GM12878 (cell line): ENCODE data around the gene PUM2. TPM values are rescaled to one million over a fixed set of nuclear protein-coding genes. Genes with fewer than 3 reads are reported as not detected.

Source experiments
- ATAC-seq: fragments of 200-7000 bp; cut with Tn5 transposase; 3 replicates; pipeline ENCODE4 v1.9.1; 2020; ENCODE audit warnings: mild to moderate bottlenecking, moderate library complexity
- BruUV-seq: library from RNA; stranded (reverse); fragments of 400-500 nt; replicated peaks from 2 replicates; lab custom pipeline; 2021; lab: Mats Ljungman, UMichigan
- CTCF ChIA-PET: fragments of 300-600 bp; sonication (Branson Sonifier 250); formaldehyde crosslinking; extraction: SDS; loops from one replicate; lab custom pipeline; 2021; ENCODE audit warnings: inconsistent platforms; lab: Yijun Ruan, JAX
- POLR2A ChIA-PET: fragments of 350-600 bp; formaldehyde crosslinking; extraction: SDS; loops from one replicate; lab custom pipeline; 2021; ENCODE audit warnings: inconsistent platforms; lab: Charles Lee
- RAD21 ChIA-PET: fragments of 300-600 bp; sonication (Branson Sonifier 250); formaldehyde crosslinking; loops from one replicate; lab custom pipeline; 2023; ENCODE audit warnings: antibody characterized with exemption; ENCODE audit not compliant: unreplicated experiment; lab: Charles Lee
- SMC1A ChIA-PET: fragments of 300-600 bp; sonication (Branson Sonifier 250); formaldehyde crosslinking; loops from one replicate; lab custom pipeline; 2023; ENCODE audit not compliant: unreplicated experiment, uncharacterized antibody; lab: Charles Lee
- DNase-seq: peaks from one replicate; pipeline ENCODE4 v3.0.0-alpha.2; 2011; ENCODE audit warnings: low read depth, low spot score
- FAIRE-seq: peaks from 3 replicates; lab custom pipeline; 2011; peaks lifted over from hg19 to GRCh38; lab: Jason Lieb, UNC
- H2AFZ ChIP-seq: 2 replicates; pipeline ENCODE4 v1.6.0; 2011; ENCODE audit warnings: low read depth, low read length, control low read depth; ENCODE audit not compliant: control insufficient read depth
- H3K27ac ChIP-seq: 2 replicates; pipeline ENCODE4 v1.5.1; 2011; ENCODE audit warnings: control low read depth; ENCODE audit not compliant: control insufficient read depth, insufficient read depth
- H3K27me3 ChIP-seq, 2 experiments: replicated peaks in 1 of 2; 2 replicates each; pipeline versions ENCODE4 v1.6.0 to v1.6.1; 2011; ENCODE audit warnings: low read length in 1 of 2; ENCODE audit not compliant: control insufficient read depth in 2 of 2, insufficient read depth in 2 of 2
- H3K36me3 ChIP-seq, 2 experiments: 2 replicates each; pipeline ENCODE4 v1.5.1; 2011; ENCODE audit warnings: low read length in 1 of 2; ENCODE audit not compliant: control insufficient read depth in 2 of 2, insufficient read depth in 2 of 2
- H3K4me1 ChIP-seq: 2 replicates; pipeline ENCODE4 v1.6.1; 2011; ENCODE audit warnings: mild to moderate bottlenecking, low read length, moderate library complexity, mixed read lengths; ENCODE audit not compliant: control insufficient read depth, insufficient read depth
- H3K4me2 ChIP-seq: 2 replicates; pipeline ENCODE4 v1.6.0; 2011; ENCODE audit warnings: control low read depth; ENCODE audit not compliant: control insufficient read depth, insufficient read depth
- H3K4me3 ChIP-seq: fragments of 200-600 bp; sonication (generic); 2 replicates; pipeline ENCODE4 v1.5.1; 2016
- H3K79me2 ChIP-seq: 2 replicates; pipeline ENCODE4 v1.6.0; 2011; ENCODE audit warnings: low read length; ENCODE audit not compliant: control insufficient read depth, insufficient read depth
- H3K9ac ChIP-seq: 2 replicates; pipeline ENCODE4 v1.8.0; 2011; ENCODE audit warnings: low read length, control low read depth, mixed read lengths; ENCODE audit not compliant: control insufficient read depth, insufficient read depth
- H3K9me3 ChIP-seq: replicated peaks from 3 replicates; pipeline ENCODE4 v1.5.1; 2011; ENCODE audit warnings: mild to moderate bottlenecking, low read length; ENCODE audit not compliant: control insufficient read depth, insufficient read depth
- H4K20me1 ChIP-seq: 2 replicates; pipeline ENCODE4 v1.6.0; 2011; ENCODE audit not compliant: control insufficient read depth, insufficient read depth
- BCL3 ChIP-seq: IDR thresholded peaks from 2 replicates; pipeline ENCODE4 v1.6.1; 2011; ENCODE audit warnings: borderline replicate concordance, low read depth, mild to moderate bottlenecking, moderate library complexity, low read length; ENCODE audit not compliant: insufficient read depth, poor library complexity, severe bottlenecking
- CUX1 ChIP-seq: IDR thresholded peaks from 2 replicates; pipeline ENCODE4 v1.6.1; 2012; ENCODE audit warnings: improper control_type of control experiment, low read depth, low read length; ENCODE audit not compliant: insufficient replicate concordance
- NFYA ChIP-seq: IDR thresholded peaks from 2 replicates; pipeline ENCODE4 v1.6.1; 2011; ENCODE audit warnings: low read depth, mild to moderate bottlenecking, low read length, improper control_type of control experiment, borderline replicate concordance
- PAX8 ChIP-seq: fragments of 450-650 bp; IDR thresholded peaks from 2 replicates; pipeline ENCODE4 v1.6.1; 2017; ENCODE audit warnings: mild to moderate bottlenecking, moderate library complexity
- SMARCA5 ChIP-seq: fragments of 450-650 bp; IDR thresholded peaks from 2 replicates; pipeline ENCODE4 v1.6.1; 2017; ENCODE audit warnings: mild to moderate bottlenecking
- STAT1 ChIP-seq: fragments of 450-650 bp; conservative IDR thresholded peaks from 2 replicates; pipeline ENCODE4 v1.6.1; 2014; ENCODE audit warnings: antibody characterized with exemption, mild to moderate bottlenecking
- TARDBP ChIP-seq: IDR thresholded peaks from 2 replicates; pipeline ENCODE4 v1.6.1; 2016; ENCODE audit warnings: borderline replicate concordance
- ZBTB33 ChIP-seq: fragments of 450-650 bp; IDR thresholded peaks from 2 replicates; pipeline ENCODE4 v1.6.1; 2017; ENCODE audit warnings: mild to moderate bottlenecking
- ZNF687 ChIP-seq: fragments of 450-650 bp; IDR thresholded peaks from 2 replicates; pipeline ENCODE4 v1.6.1; 2017; ENCODE audit warnings: mild to moderate bottlenecking, moderate library complexity
- WGBS: methylation state at CpG from one replicate; pipeline ENCODE4 v1.1.6; 2016; ENCODE audit warnings: low lambda C conversion rate; ENCODE audit not compliant: insufficient replicate concordance, insufficient coverage; ENCODE audit errors: missing lambda C conversion rate; 5-methylcytosine and 5-hydroxymethylcytosine counted together
- in situ Hi-C: fragments of 300-500 bp; cut with MboI; formaldehyde crosslinking; loops from 9 replicates; pipeline ENCODE4 v1.14.3; 2018; ENCODE audit warnings: mixed read lengths
- intact Hi-C: fragments of 100-400 bp; cut with micrococcal nuclease; formaldehyde crosslinking; loops from one replicate; pipeline ENCODE4 v1.14.2; 2022; ENCODE audit not compliant: unreplicated experiment
- polyA plus RNA-seq, 11 experiments: library from polyadenylated mRNA; depleted of rRNA in 4 of 11; unstranded in 6 of 11; stranded (reverse) in 5 of 11; fragments of >200 nt; fragmentation: Nextera tagmentation in 4 of 11; fragmentation: Illumina TruSeq in 1 of 11; extraction: Ambion mirVana in 4 of 11; extraction: Trizol in 1 of 11; gene quantifications; 1 replicate in 1 of 11; 2 replicates in 10 of 11; pipeline versions ENCODE4 v1.2.1 to v1.2.3, GENCODE V29; 2011 to 2016; ENCODE audit warnings: inconsistent platforms in 2 of 11, missing spikeins in 2 of 11, low read depth in 1 of 11
- total RNA-seq, 4 experiments: library from RNA; depleted of rRNA in 3 of 4; stranded (reverse); fragments of >200 nt in 3 of 4; fragmentation: Illumina TruSeq in 1 of 4; extraction: Trizol in 1 of 4; gene quantifications; 2 replicates each; pipeline versions ENCODE4 v1.2.1 to v1.2.3, GENCODE V29; 2013 to 2021

The PUM2 gene
- total and polyA plus RNA-seq, 10 of the 15 experiments (the other 5 are each of a cell fraction or from before 2014, with no cell fraction given) = 14.5 to 87.6 (median 29.4) TPM

GRCh38 chr2:20257411-20257810, 93.2 kb downstream of the PUM2 start:
- no peaks in the 10 kb centered on the region for H3K27me3 ChIP-seq
- no peak overlapping the region for H3K27ac ChIP-seq
- H3K9me3 ChIP-seq = no peaks in the 10 kb centered on the region
- ChIA-PET CTCF (no interaction called here), SMC1A (no interaction called here), POLR2A (interaction anchor here (0.6 kb wide), 1 partner anchor 310 kb away, joined by 3 read pairs; no protein-coding TSS in a partner anchor), RAD21 (no interaction called here)
- H3K36me3 ChIP-seq = peaks cover 5 to 27% of the 10 kb centered on the region in 2 experiments
- no peak overlapping the region for H2AFZ ChIP-seq
- WGBS = 94% methylated on average over 1 of the region's 1 CpG
- FAIRE-seq = no peak
- no peaks in the 10 kb centered on the region for H3K79me2 ChIP-seq
- TF ChIP-seq CUX1 (no peak), STAT1 (no peak), ZBTB33 (no peak), BCL3 (no peak), SMARCA5 (no peak), NFYA (no peak), PAX8 (no peak), TARDBP (no peak), ZNF687 (no peak)
- no peak overlapping the region for H3K4me3 ChIP-seq
- H4K20me1 ChIP-seq = no peaks in the 10 kb centered on the region
- in situ Hi-C loops = no loop called here
- no peak overlapping the region for H3K4me2 ChIP-seq
- no peak for DNase-seq
- BruUV-seq = no TSS peak
- H3K4me1 ChIP-seq = no peaks in the 10 kb centered on the region
- no peak overlapping the region for H3K9ac ChIP-seq
- no peak for ATAC-seq
- intact Hi-C loops = no loop called here
